ENCODE data around the gene GNG12. TPM values are rescaled to one million over a fixed set of nuclear protein-coding genes. Genes with fewer than 3 reads are reported as not detected.

GNG12 gene
- total RNA-seq, 5 donors from 2014 or later (not counting 1 experiment from before 2014, with no cell fraction given) = 0.26 to 0.44 (median 0.35) TPM; not detected in 2

GRCh38 chr1:67760030-67760821 lies 73.0 kb downstream of the GNG12 start:
- no peak overlapping the region for H3K27ac Mint-ChIP-seq
- Histone ChIP-seq H3K36me3 (ENCODE audit: control insufficient read depth in 2 of 2, extremely low read depth in 1 of 2, insufficient read depth in 1 of 2, low read length in 1 of 2) (no peaks in the 10 kb centered on the region), H3K27me3 (replicated peaks in 1 of 2; ENCODE audit: control insufficient read depth in 2 of 2, extremely low read depth in 1 of 2, insufficient read depth in 2 of 2, low read length in 1 of 2) (peaks cover 0 to 2% of the 10 kb centered on the region in 2 experiments), H3K9me3 (no peaks in the 10 kb centered on the region), H3K27ac (ENCODE audit: low read length) (no peak overlapping the region), H3K4me3 (ENCODE audit: control insufficient read depth in 1 of 2, extremely low read depth in 1 of 2, low read length in 1 of 2) (no peak overlapping the region), H3K4me1 (ENCODE audit: control insufficient read depth in 1 of 2, extremely low read depth in 1 of 2, insufficient read depth in 2 of 2, low read length in 2 of 2) (no peaks in the 10 kb centered on the region)
- ChIA-PET POLR2A (no interaction called here), CTCF (interaction anchor here (0.5 to 6.1 kb wide), 37 partner anchors 8 to 997 kb away, joined by 3 to 73 read pairs (median 5); partner anchors contain the start of gene GADD45A (in 1 of the 2))
- no peaks in the 10 kb centered on the region for H3K9me3 Mint-ChIP-seq
- no peak overlapping the region for H3K4me3 Mint-ChIP-seq
- H3K36me3 Mint-ChIP-seq = no peaks in the 10 kb centered on the region
- ATAC-seq (replicated peaks in 1 of 4) (peak; percentile 51 to 59 (median 54)), DNase-seq (peak in 31 of 35 experiments; percentile 14 to 76 (median 47))
- H3K4me1 Mint-ChIP-seq = no peaks in the 10 kb centered on the region
- H3K27me3 Mint-ChIP-seq = peaks cover 20 to 22% of the 10 kb centered on the region in 2 donors
- WGBS (ENCODE audit: insufficient coverage) = 29% methylated on average over 8 of the region's 14 CpGs

GRCh38 chr1:67759692-67760029 lies 73.6 kb downstream of the GNG12 start:
- no peak overlapping the region for H3K4me3 ChIP-seq (ENCODE audit: control insufficient read depth in 1 of 2, extremely low read depth in 1 of 2, low read length in 1 of 2)
- no peaks in the 10 kb centered on the region for H3K9me3 ChIP-seq
- Mint-ChIP-seq H3K27me3 (peaks cover 20 to 22% of the 10 kb centered on the region in 2 donors), H3K36me3 (no peaks in the 10 kb centered on the region), H3K9me3 (no peaks in the 10 kb centered on the region), H3K27ac (no peak overlapping the region), H3K4me3 (no peak overlapping the region), H3K4me1 (peaks cover 0 to 1% (median under 1%) of the 10 kb centered on the region in 3 donors)
- H3K27me3 ChIP-seq (replicated peaks in 1 of 2; ENCODE audit: control insufficient read depth in 2 of 2, extremely low read depth in 1 of 2, insufficient read depth in 2 of 2, low read length in 1 of 2) = peaks cover 0 to 2% of the 10 kb centered on the region in 2 experiments
- H3K27ac ChIP-seq (ENCODE audit: low read length) = no peak overlapping the region
- POLR2A ChIA-PET = no interaction called here
- DNase-seq (no peak), ATAC-seq (replicated peaks in 1 of 4) (no peak)
- no peaks in the 10 kb centered on the region for H3K4me1 ChIP-seq (ENCODE audit: control insufficient read depth in 1 of 2, extremely low read depth in 1 of 2, insufficient read depth in 2 of 2, low read length in 2 of 2)
- CTCF ChIA-PET = interaction anchor here (0.6 to 6.1 kb wide), 30 partner anchors 9 to 458 kb away, joined by 3 to 73 read pairs (median 6); no protein-coding TSS in a partner anchor
- H3K36me3 ChIP-seq (ENCODE audit: control insufficient read depth in 2 of 2, extremely low read depth in 1 of 2, insufficient read depth in 1 of 2, low read length in 1 of 2) = no peaks in the 10 kb centered on the region

GRCh38 chr1:67759066-67759465 lies 74.2 kb downstream of the GNG12 start:
- CTCF ChIA-PET = interaction anchor here (1.1 to 6.1 kb wide), 11 partner anchors 9 to 227 kb away, joined by 3 to 73 read pairs (median 8); no protein-coding TSS in a partner anchor
- Histone ChIP-seq H3K4me3 (ENCODE audit: control insufficient read depth in 1 of 2, extremely low read depth in 1 of 2, low read length in 1 of 2) (no peak overlapping the region), H3K9me3 (no peaks in the 10 kb centered on the region), H3K36me3 (ENCODE audit: control insufficient read depth in 2 of 2, extremely low read depth in 1 of 2, insufficient read depth in 1 of 2, low read length in 1 of 2) (no peaks in the 10 kb centered on the region), H3K27ac (ENCODE audit: low read length) (no peak overlapping the region), H3K27me3 (replicated peaks in 1 of 2; ENCODE audit: control insufficient read depth in 2 of 2, extremely low read depth in 1 of 2, insufficient read depth in 2 of 2, low read length in 1 of 2) (peaks cover 0 to under 1% of the 10 kb centered on the region in 2 experiments), H3K4me1 (ENCODE audit: control insufficient read depth in 1 of 2, extremely low read depth in 1 of 2, insufficient read depth in 2 of 2, low read length in 2 of 2) (no peaks in the 10 kb centered on the region)
- Mint-ChIP-seq H3K4me3 (no peak overlapping the region), H3K4me1 (peaks cover 1 to 4% (median 2%) of the 10 kb centered on the region in 3 donors), H3K27me3 (peaks cover 15 to 23% of the 10 kb centered on the region in 2 donors), H3K27ac (no peak overlapping the region), H3K9me3 (no peaks in the 10 kb centered on the region), H3K36me3 (no peaks in the 10 kb centered on the region)
- DNase-seq (no peak), ATAC-seq (replicated peaks in 1 of 4) (no peak)
- POLR2A ChIA-PET = no interaction called here
- 80% methylated on average over 1 of the region's 3 CpGs for WGBS (ENCODE audit: insufficient coverage)

GRCh38 chr1:67755619-67756018 lies 77.6 kb downstream of the GNG12 start:
- ChIA-PET CTCF (interaction anchor here (1.0 to 1.1 kb wide), 2 partner anchors 10 to 11 kb away, joined by 3 to 5 read pairs; no protein-coding TSS in a partner anchor), POLR2A (no interaction called here)
- Mint-ChIP-seq H3K27ac (no peak overlapping the region), H3K4me3 (no peak overlapping the region), H3K4me1 (peaks cover 1 to 5% (median 4%) of the 10 kb centered on the region in 3 donors), H3K9me3 (no peaks in the 10 kb centered on the region), H3K36me3 (no peaks in the 10 kb centered on the region), H3K27me3 (peaks cover 3 to 13% of the 10 kb centered on the region in 2 donors)
- no peak overlapping the region for H3K4me3 ChIP-seq (ENCODE audit: control insufficient read depth in 1 of 2, extremely low read depth in 1 of 2, low read length in 1 of 2)
- H3K27me3 ChIP-seq (replicated peaks in 1 of 2; ENCODE audit: control insufficient read depth in 2 of 2, extremely low read depth in 1 of 2, insufficient read depth in 2 of 2, low read length in 1 of 2) = no peaks in the 10 kb centered on the region
- no peaks in the 10 kb centered on the region for H3K4me1 ChIP-seq (ENCODE audit: control insufficient read depth in 1 of 2, extremely low read depth in 1 of 2, insufficient read depth in 2 of 2, low read length in 2 of 2)
- ATAC-seq (replicated peaks in 1 of 4) = no peak
- H3K27ac ChIP-seq (ENCODE audit: low read length) = no peak overlapping the region
- no peak for DNase-seq
- no peaks in the 10 kb centered on the region for H3K36me3 ChIP-seq (ENCODE audit: control insufficient read depth in 2 of 2, extremely low read depth in 1 of 2, insufficient read depth in 1 of 2, low read length in 1 of 2)
- no peaks in the 10 kb centered on the region for H3K9me3 ChIP-seq
- no CpG with 5 or more reads among the region's 2 CpGs for WGBS (ENCODE audit: insufficient coverage)

GRCh38 chr1:67755160-67755559 lies 78.1 kb downstream of the GNG12 start:
- no peak overlapping the region for H3K4me3 Mint-ChIP-seq
- H3K27me3 ChIP-seq (replicated peaks in 1 of 2; ENCODE audit: control insufficient read depth in 2 of 2, extremely low read depth in 1 of 2, insufficient read depth in 2 of 2, low read length in 1 of 2) = no peaks in the 10 kb centered on the region
- no peaks in the 10 kb centered on the region for H3K36me3 Mint-ChIP-seq
- ATAC-seq (replicated peaks in 1 of 4) (no peak), DNase-seq (no peak)
- no peaks in the 10 kb centered on the region for H3K9me3 ChIP-seq
- POLR2A ChIA-PET = no interaction called here
- peaks cover 0 to 10% of the 10 kb centered on the region in 2 donors for H3K27me3 Mint-ChIP-seq
- no peak overlapping the region for H3K4me3 ChIP-seq (ENCODE audit: control insufficient read depth in 1 of 2, extremely low read depth in 1 of 2, low read length in 1 of 2)
- H3K4me1 Mint-ChIP-seq = peaks cover 1 to 5% (median 4%) of the 10 kb centered on the region in 3 donors
- WGBS (ENCODE audit: insufficient coverage) = no CpG with 5 or more reads among the region's 2 CpGs
- no peak overlapping the region for H3K27ac ChIP-seq (ENCODE audit: low read length)
- H3K9me3 Mint-ChIP-seq = no peaks in the 10 kb centered on the region
- CTCF ChIA-PET = interaction anchor here (1.0 to 1.1 kb wide), 2 partner anchors 11 kb away, joined by 3 to 5 read pairs; no protein-coding TSS in a partner anchor
- H3K36me3 ChIP-seq (ENCODE audit: control insufficient read depth in 2 of 2, extremely low read depth in 1 of 2, insufficient read depth in 1 of 2, low read length in 1 of 2) = no peaks in the 10 kb centered on the region
- H3K27ac Mint-ChIP-seq = no peak overlapping the region
- H3K4me1 ChIP-seq (ENCODE audit: control insufficient read depth in 1 of 2, extremely low read depth in 1 of 2, insufficient read depth in 2 of 2, low read length in 2 of 2) = no peaks in the 10 kb centered on the region

GRCh38 chr1:67754526-67754920 lies 78.7 kb downstream of the GNG12 start:
- Mint-ChIP-seq H3K4me3 (no peak overlapping the region), H3K9me3 (no peaks in the 10 kb centered on the region), H3K27ac (no peak overlapping the region), H3K36me3 (no peaks in the 10 kb centered on the region), H3K27me3 (peaks cover 0 to 10% of the 10 kb centered on the region in 2 donors), H3K4me1 (peaks cover 1 to 5% (median 4%) of the 10 kb centered on the region in 3 donors)
- ChIA-PET POLR2A (no interaction called here), CTCF (interaction anchor here (0.5 to 1.1 kb wide), 4 partner anchors 11 to 498 kb away, joined by 3 to 7 read pairs (median 4); no protein-coding TSS in a partner anchor)
- Histone ChIP-seq H3K4me3 (ENCODE audit: control insufficient read depth in 1 of 2, extremely low read depth in 1 of 2, low read length in 1 of 2) (no peak overlapping the region), H3K27me3 (replicated peaks in 1 of 2; ENCODE audit: control insufficient read depth in 2 of 2, extremely low read depth in 1 of 2, insufficient read depth in 2 of 2, low read length in 1 of 2) (no peaks in the 10 kb centered on the region), H3K36me3 (ENCODE audit: control insufficient read depth in 2 of 2, extremely low read depth in 1 of 2, insufficient read depth in 1 of 2, low read length in 1 of 2) (no peaks in the 10 kb centered on the region), H3K4me1 (ENCODE audit: control insufficient read depth in 1 of 2, extremely low read depth in 1 of 2, insufficient read depth in 2 of 2, low read length in 2 of 2) (no peaks in the 10 kb centered on the region), H3K9me3 (no peaks in the 10 kb centered on the region), H3K27ac (ENCODE audit: low read length) (no peak overlapping the region)
- 53% methylated on average over 3 of the region's 4 CpGs for WGBS (ENCODE audit: insufficient coverage)
- ATAC-seq (replicated peaks in 1 of 4) = no peak
- no peak for DNase-seq
